ENCODE measurements around the gene PLEKHH2. TPM values are rescaled to one million over a fixed set of nuclear protein-coding genes. Genes with fewer than 3 reads are reported as not detected.
"Not testable (repeated sequence)": the region's sequence is repeated elsewhere in the genome, so short reads cannot be mapped to it uniquely, and the experiment has no call there.

PLEKHH2 gene
- total RNA-seq, 2 donors from 2014 or later = 5.6 to 10.4 TPM

DNA sequence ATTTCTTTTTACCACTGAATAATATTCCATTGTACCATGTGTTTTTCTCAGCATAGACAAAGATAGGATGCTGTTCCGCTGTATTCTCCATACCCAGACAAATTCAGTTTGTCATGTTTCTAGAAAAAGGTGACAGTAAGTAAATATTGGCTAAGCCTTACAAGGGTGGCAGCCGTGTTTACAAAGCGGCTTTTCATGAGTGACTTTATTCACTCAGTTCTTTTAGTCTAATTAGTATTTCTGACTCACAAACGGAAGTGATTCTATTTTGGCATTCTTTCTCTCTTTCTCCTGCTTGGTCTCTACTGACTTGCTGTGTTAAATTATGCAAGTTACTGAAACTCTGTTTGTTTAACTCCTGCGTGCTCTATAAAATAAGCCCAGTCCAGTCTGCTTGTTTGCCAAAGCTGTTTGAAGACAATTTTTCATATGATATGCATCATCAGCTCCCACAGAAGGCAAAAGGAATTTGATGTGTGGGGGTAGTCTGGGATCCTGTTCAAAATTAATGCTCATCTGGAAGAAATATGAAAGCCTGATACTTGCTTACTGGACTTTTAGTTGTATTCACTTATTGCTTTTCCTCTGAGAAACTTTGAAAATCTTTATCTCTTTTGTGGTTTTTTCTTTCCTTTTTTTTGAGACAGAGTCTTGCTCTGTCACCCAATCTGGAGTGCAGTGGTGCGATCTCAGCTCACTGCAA is 2.3 kb upstream of the PLEKHH2 start:
- Histone ChIP-seq H3K9me3 (no peaks in the 10 kb centered on the region), H3K4me1 (peaks cover 25% of the 10 kb centered on the region), H3K4me3 (no peak overlapping the region), H3K27ac (peak overlapping the region in 3 of 4 donors; percentile 37 to 53 (median 40)), H3K36me3 (replicated peaks in 1 of 2; ENCODE audit: insufficient read depth in 1 of 2, low read depth in 2 of 2) (no peaks in the 10 kb centered on the region), H3K27me3 (no peaks in the 10 kb centered on the region)
- DNase-seq (peak in 2 of 4 donors; percentile 15 to 18), ATAC-seq (peak; percentile 41)
- TF ChIP-seq POLR2A (IDR thresholded peaks at IDR 0.05) = no peak
- TF ChIP-seq, protein P1, sequence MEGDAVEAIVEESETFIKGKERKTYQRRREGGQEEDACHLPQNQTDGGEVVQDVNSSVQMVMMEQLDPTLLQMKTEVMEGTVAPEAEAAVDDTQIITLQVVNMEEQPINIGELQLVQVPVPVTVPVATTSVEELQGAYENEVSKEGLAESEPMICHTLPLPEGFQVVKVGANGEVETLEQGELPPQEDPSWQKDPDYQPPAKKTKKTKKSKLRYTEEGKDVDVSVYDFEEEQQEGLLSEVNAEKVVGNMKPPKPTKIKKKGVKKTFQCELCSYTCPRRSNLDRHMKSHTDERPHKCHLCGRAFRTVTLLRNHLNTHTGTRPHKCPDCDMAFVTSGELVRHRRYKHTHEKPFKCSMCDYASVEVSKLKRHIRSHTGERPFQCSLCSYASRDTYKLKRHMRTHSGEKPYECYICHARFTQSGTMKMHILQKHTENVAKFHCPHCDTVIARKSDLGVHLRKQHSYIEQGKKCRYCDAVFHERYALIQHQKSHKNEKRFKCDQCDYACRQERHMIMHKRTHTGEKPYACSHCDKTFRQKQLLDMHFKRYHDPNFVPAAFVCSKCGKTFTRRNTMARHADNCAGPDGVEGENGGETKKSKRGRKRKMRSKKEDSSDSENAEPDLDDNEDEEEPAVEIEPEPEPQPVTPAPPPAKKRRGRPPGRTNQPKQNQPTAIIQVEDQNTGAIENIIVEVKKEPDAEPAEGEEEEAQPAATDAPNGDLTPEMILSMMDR (IDR thresholded peaks at IDR 0.05) = no peak
- 10 to 13% methylated on average over 6 of the region's 6 CpGs for WGBS, 2 donors
- intact Hi-C loops (cut with DNase I) = no loop called here

DNA sequence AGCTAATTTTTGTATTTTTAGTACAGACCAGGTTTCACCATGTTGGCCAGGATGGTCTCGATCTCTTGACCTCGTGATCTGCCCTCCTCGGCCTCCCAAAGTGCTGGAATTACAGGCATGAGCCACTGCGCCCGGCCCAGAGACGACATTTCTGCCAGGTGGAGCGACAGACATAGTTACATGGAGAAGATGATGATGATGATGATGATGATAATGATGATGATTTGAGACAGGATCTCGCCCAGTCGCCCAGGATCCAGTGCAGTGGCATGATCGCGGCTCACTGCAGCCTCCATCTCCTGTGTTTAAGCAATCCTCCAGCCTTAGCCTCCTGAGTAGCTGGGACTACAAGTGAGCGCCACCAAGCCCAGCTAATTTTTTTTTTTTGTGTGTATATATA is 907 bp upstream of the PLEKHH2 start:
- H3K36me3 ChIP-seq (replicated peaks in 1 of 2; ENCODE audit: insufficient read depth in 1 of 2, low read depth in 2 of 2); DNase-seq; H3K4me3 ChIP-seq; H3K27me3 ChIP-seq; H3K9me3 ChIP-seq; intact Hi-C loops (cut with DNase I); ATAC-seq; H3K27ac ChIP-seq: not testable (repeated sequence)
- WGBS, 2 donors = 95 to 96% methylated on average over 4 to 12 of the region's 12 CpGs
- H3K4me1 ChIP-seq = peaks cover 25% of the 10 kb centered on the region

DNA sequence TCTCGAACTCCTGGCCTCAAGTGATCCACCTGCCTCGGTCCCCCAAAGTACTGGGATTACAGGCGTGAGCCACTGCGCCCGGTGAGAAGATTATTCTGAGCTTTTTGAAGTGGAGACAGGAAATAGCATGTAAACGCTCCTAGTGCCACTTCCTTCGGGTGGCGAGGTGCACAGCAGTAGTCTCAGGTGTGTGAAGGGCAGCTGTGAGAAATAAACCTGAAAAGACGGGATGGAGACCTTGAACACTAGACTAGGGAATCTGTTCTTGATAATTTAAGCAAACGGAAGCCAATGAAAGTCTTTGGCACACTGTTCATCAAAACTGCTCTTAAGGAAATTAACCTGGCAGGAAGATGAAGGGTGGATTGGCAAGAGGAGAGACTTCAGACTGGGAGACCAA is 439 bp upstream of the PLEKHH2 start:
- TF ChIP-seq POLR2A (IDR thresholded peaks at IDR 0.05) = no peak
- TF ChIP-seq, protein P1 (IDR thresholded peaks at IDR 0.05) = no peak
- H3K4me3 ChIP-seq = peak overlapping the region in 1 of 2 donors; percentile 61
- H3K27me3 ChIP-seq = no peaks in the 10 kb centered on the region
- DNase-seq (no peak), ATAC-seq (no peak)
- no peaks in the 10 kb centered on the region for H3K9me3 ChIP-seq
- H3K4me1 ChIP-seq = peaks cover 25% of the 10 kb centered on the region
- H3K27ac ChIP-seq = peak overlapping the region in 1 of 4 donors; percentile 65
- intact Hi-C loops (cut with DNase I) = no loop called here
- H3K36me3 ChIP-seq (replicated peaks in 1 of 2; ENCODE audit: insufficient read depth in 1 of 2, low read depth in 2 of 2) = no peaks in the 10 kb centered on the region
- WGBS, 2 donors = 7 to 34% methylated on average over 6 to 10 of the region's 10 CpGs

DNA sequence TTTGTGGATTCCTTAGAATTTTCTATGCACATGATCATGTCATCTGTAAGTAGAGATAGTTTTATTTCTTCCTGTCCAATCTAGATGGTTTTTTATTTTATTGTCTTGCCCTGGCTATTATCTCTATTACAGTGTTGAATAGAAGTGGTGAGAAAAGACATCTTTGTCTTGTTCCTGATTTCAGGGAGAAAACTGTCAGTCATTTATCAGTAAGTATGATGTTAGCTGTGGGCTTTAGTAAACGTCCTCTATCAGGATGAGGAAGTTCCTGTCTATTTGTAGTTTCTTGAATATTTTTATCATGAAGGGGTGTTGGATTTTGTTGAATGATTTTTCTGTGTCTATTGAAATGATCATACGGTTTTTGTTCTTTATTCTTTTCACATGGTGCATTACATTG is 5.3 kb downstream of the PLEKHH2 start:
- 35 to 39% methylated on average over 2 of the region's 2 CpGs for WGBS, 2 donors
- Histone ChIP-seq H3K9me3 (no peaks in the 10 kb centered on the region), H3K4me1 (peaks cover 8% of the 10 kb centered on the region), H3K27me3 (no peaks in the 10 kb centered on the region), H3K36me3 (replicated peaks in 1 of 2; ENCODE audit: insufficient read depth in 1 of 2, low read depth in 2 of 2) (no peaks in the 10 kb centered on the region), H3K4me3 (no peak overlapping the region), H3K27ac (no peak overlapping the region)
- no peak for TF ChIP-seq POLR2A (IDR thresholded peaks at IDR 0.05)
- TF ChIP-seq, protein P1 (IDR thresholded peaks at IDR 0.05) = no peak
- DNase-seq (no peak), ATAC-seq (no peak)
- intact Hi-C loops (cut with DNase I) = no loop called here

DNA sequence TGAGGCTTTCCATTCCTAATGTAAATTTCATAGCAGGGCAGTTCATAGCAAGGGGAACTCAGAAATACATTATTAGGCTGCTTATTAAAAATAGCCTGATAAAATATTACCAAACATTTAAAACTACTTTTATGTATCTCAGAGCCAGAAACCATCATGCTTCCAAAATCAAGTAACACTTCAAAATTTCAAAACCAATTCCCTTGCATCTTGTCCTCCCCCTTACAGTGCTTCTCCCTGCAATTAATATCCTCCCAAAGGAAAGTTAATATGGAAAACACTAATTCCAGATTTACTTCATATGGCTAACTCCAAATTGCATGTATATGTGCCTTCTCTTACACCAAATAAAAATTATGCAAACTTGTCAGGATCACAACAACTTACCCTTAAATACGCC is 6.6 kb downstream of the PLEKHH2 start:
- TF ChIP-seq, protein P1 (IDR thresholded peaks at IDR 0.05) = no peak
- TF ChIP-seq POLR2A (IDR thresholded peaks at IDR 0.05) = no peak
- H3K27ac ChIP-seq = no peak overlapping the region
- intact Hi-C loops (cut with DNase I) = no loop called here
- H3K4me1 ChIP-seq = no peaks in the 10 kb centered on the region
- H3K27me3 ChIP-seq = no peaks in the 10 kb centered on the region
- H3K4me3 ChIP-seq = no peak overlapping the region
- DNase-seq = no peak
- no peaks in the 10 kb centered on the region for H3K9me3 ChIP-seq
- ATAC-seq = no peak
- H3K36me3 ChIP-seq (replicated peaks in 1 of 2; ENCODE audit: insufficient read depth in 1 of 2, low read depth in 2 of 2) = no peaks in the 10 kb centered on the region
- WGBS, 2 donors = 93 to 100% methylated on average over 1 of the region's 1 CpG

Measured in body of pancreas (tissue), 4 donors.